Measurements from ENCODE around the gene COL4A2. TPM values are rescaled to one million over a fixed set of nuclear protein-coding genes. Genes with fewer than 3 reads are reported as not detected.

COL4A2 gene
- total RNA-seq = 1,333 TPM
- long read RNA-seq, full-length matches to known transcripts = 129 of 1,382 reads
- long read RNA-seq, partial matches to known transcripts = 977 of 1,382 reads
- long read RNA-seq, other reads (novel, unspliced or antisense) = 276 of 1,382 reads

DNA sequence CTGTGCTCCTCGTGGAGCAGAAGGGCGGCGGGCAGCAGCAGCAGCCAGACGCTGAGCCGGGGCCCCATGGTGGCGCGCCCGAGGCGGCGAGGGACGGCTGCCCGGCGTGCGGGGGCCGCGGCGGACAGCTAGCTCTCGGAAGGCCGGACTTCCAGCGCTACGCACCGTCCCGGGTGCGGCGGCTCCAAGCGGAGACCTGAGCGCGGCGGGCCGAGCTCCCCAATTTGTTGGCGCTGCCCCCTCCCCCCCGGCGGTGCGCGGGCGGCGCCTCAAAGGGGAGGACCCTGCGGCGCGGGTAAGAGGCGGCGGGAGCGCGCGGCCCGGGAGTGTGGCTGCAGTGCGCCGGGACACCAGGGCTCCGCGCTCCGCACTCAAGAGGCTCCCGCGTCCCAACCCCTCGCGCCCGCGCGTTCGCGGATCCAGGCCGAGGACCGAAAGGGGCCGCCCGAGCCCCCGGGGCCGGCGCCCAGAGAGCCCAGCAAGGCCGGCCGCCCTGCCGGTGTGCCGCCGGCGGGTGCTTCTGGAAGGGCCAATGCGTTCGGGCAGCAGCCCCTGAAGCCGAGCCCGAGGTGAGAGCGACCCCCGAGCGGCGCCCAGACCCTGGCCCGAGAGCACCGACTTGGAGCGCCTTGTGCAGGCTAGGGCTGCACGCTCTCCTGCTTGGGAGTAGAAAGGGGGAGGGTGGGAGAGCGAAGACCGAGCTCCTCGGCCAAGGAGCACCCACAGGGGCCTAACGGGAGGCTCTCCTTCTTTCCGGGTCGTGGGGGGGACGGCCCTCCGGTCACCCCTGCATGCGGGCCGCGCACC, at the start of gene COL4A2, which contains the start of gene COL4A1:
Gene COL4A2 (plus strand): TSS at position 325 of the 807 bp plus-strand sequence. CDS start 620 bp downstream, outside the sequence.
Gene COL4A1 (minus strand): TSS at position 198 of the 807 bp plus-strand sequence. CDS start 130 bp downstream, at position 68.
- DNase-seq (ENCODE audit: low spot score) = peak; percentile 93

- DNase-seq (ENCODE audit: low spot score) = no peak
Measured at GRCh38 chr13:110257408-110257807, 49.7 kb upstream of the COL4A2 start.

DNA sequence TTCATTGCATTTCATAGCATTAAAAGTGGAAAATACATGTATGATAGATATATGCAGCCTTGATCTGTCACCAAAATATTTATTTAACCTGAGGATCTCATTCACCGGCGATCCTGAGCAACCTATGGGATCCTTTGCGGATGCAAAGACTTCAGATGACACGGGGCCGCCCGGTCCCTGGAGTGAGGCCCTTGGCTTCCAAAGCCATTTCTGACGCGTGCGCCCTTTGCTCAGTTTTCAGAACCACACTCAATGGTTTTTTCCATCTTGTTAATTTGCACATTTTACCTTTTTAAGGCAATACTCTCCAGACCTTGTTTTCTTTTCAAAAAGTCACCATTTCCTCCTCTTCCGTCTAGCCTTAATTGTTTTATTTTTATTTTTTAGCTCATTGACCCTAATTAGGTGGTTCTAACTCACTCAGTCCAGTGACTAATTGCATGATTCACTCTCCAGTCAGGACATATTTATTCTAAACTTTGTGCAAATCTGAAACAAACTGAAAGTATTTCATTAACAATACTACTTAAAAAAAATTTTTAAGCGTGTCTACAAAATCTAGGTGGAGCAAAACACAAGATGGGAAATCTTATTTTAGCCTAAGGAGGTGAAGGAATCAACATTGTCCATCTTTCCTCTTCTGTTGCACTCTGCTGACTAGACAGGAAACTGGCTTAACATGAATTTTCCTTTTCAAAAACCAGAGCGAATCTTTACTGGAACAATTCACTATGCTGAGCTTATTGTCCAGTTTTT, 48.0 kb upstream of the COL4A2 start:
- DNase-seq (ENCODE audit: low spot score) = no peak

GRCh38 chr13:110259651-110260050, 47.4 kb upstream of the COL4A2 start:
- DNase-seq (ENCODE audit: low spot score) = no peak

DNA sequence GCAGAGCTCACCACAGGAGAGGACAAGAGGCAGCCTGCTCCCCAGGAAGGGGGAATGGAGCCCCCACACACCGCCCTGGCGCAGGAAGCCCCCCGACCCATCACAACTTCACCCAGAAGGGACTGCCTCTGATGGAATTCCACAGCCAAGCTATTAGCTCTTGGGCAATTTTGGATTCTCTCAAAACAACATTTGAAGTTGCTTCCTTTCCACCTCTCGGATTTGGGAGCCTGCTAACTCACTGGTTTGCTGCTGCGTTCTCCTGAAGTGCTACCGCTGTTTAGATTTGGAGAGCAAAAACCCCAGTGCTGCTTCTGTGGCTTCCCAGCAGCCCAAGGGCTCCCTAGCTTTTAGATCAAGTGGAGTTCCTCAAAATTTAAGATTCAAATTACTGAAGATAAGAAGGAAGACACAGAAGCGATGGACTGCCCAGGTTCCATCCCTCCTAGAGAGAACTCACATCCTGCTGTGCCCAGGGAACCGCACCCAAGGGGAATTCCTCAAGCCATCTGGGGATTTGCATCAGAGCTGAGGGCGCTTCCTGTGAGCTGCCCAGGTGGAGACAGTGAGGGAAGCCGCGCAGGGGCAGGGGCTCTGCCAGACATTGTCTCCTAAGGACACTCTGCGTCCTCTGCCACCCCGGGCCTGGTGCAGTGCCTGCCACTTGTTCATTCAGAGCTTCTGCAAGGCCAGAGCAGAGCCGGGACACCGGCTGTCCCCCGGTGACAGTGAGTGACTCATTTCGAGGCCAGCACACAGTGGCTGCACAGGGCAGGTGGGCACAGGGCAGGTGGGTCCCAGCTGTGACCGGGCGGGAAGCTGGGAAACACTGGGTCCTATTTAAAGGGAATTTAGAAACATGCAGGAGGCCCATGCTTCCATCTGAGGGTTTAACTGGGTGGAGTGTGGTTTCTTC, 45.7 kb upstream of the COL4A2 start:
- no peak for DNase-seq (ENCODE audit: low spot score)

DNA sequence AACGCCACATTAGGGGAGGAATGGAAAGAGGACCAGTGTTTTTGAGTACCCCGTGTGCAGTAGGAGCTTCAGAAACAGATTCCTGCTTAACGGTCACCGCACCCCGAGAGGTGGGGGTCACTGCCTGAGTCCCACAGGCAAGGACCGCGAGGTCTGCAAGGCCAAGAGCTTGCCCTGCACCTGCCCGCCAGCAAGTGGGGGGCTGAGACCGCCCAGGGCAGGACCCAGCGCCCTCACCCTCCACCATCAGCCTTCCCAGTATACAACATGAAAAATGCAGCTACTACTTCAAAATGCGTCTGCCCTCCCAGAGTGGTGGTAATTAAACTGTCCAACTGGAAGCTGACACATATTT, 45.0 kb upstream of the COL4A2 start:
- DNase-seq (ENCODE audit: low spot score) = no peak

DNA sequence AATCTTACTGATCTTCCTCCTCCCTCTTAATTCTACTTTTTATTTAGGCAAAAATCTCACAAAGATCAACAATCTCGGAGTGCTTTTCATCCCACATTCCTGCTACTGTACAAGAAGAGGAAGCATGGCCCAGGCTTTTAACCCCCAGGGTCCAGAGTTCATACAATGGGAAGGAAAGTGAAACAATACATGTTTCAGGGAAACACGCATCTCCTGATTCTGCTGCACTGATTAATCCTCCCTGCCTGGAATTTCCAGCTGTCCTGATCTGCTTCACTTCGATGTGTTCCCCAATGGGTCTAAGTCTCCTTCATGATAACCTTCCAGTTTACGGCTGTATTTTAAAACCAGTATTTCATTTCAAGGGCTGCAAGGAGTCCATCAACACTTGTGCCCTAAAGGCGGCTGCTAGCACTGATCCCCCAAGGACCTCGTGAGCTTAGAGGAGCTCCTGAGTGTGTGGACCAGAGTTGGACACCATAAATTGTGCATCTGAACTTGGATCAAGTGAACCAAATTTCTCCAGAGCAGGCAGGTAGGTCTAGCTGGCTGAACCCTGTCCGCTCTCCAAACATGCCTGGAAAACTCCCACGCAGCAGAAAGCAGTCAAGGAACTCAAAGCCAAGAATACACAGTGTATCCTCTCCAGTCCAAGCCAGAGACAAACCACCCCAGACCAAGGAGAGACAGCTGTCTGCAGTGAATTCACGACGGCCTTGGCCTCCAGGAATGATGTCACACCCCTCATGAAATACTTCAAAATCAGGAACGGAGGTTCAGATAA, 44.4 kb upstream of the COL4A2 start:
- no peak for DNase-seq (ENCODE audit: low spot score)

GRCh38 chr13:110263404-110263803, 43.7 kb upstream of the COL4A2 start:
- no peak for DNase-seq (ENCODE audit: low spot score)

- no peak for DNase-seq (ENCODE audit: low spot score)
Measured at GRCh38 chr13:110263888-110264287, 43.2 kb upstream of the COL4A2 start.

DNA sequence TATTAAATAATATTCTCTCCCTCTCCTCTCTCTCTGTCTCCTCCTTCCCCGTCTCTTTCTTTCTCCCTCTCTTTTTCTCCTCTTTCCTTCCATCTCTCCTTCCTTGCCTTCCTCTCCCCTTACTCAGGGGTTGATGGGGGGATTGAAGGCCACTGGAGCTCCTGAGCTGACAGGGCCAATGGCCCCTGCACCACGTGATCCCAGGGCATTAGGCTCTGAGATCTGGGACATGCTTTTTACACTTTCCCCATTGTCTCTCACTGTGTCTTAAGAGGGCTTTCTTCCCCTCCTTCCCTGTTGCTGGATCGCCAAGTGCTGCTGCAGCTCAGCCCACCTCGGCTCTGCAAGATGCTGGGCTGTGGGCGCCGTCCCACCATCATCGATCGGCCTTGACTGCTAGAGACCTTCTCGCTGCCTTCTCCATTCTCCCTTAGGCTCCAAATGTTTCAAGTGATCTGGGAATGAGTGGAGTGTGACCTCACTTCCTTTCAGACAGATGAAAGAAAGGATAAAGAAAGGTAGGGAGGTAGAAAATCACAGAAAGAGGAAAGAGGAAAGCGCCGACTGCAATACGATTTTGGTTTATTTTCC, 42.3 kb upstream of the COL4A2 start:
- no peak for DNase-seq (ENCODE audit: low spot score)

DNA sequence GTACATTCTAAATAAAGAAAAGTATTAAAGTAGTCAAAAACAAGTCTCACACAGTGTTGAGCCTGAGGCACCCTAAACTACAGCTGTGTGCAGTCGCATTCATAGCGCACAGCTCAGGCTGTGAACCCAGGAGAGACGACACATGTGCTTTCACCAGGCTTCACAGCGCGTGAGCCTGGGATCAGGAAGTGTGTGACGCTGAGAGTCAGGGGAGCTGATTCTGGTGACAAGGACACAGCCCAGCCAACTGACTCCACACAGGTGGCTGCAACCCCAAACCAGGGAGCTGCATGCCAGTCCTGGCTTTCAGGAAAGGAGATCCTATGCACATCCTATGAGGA, 41.8 kb upstream of the COL4A2 start:
- no peak for DNase-seq (ENCODE audit: low spot score)

DNA sequence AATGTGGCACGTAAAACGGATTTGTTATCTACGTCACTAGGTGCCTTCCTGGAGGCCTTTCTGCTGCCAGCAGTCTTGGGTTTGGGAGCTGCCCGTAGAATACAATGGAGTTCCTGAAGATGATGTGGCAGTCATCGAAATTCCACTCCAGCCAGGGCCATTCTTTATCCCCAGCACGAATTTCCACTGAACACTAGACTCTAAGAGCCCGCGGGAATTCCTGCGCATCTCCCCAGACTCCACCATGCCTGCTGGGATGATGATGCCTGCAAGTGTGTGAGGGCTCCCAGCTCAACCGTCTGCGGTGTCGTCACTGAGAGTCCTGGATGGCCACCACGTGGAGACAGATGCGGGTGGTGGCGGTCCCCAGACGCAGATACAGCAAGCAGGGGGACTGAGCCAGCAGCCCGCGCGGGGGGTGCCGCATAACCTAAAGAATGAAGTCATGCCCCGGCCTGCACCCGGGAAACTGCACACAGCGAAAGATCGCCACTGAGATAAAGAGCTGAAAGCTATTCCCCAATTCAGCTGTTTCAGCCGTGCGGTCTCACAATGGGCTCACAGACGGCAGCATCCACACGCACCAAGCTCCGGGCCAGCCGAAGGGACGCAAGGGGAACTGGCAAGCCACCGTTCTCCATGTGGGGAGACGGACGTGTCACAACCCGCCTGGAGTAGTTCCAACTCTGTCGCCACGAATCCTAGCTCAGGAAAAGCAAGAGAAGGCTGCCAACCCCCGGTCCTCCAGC, 41.2 kb upstream of the COL4A2 start:
- DNase-seq (ENCODE audit: low spot score) = no peak

DNA sequence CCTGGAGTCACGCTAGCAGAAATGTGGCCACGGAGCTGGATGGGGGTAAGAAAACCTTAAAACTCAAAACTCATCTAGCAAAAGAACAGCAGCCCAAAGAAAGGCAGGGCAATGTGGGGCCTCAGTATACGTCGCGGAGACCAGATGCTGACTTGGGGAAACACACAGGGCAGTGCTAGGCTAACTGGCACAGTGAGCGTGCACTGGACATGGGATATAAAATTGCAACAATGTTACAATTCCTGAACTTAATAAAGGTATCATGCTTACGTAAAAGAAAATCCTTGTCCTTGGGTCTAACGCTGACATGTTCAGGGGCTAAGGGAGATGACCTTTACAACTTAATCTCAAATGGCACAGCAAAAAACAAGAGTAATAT, 40.7 kb upstream of the COL4A2 start:
- no peak for DNase-seq (ENCODE audit: low spot score)

GRCh38 chr13:110266983-110267382, 40.1 kb upstream of the COL4A2 start:
- no peak for DNase-seq (ENCODE audit: low spot score)

DNA sequence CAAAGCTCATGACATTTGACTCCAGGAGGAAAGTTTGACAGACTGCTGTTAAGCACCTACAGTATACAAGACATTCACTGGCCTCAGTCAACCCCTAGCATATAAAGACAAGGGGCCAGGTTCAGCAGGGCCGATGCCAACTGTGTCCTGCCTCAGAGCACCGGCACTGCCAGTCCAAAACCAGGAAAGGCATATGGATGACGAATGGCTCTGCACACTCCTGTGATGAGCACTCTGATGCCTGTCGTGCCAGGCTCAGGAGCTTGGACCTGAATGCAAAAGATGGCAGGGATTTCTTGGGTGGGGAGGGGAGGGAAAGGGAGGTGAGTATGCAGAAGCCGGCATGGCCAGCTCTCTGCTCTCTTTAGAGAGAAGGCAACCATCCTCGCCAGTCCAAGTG, 39.0 kb upstream of the COL4A2 start:
- no peak for DNase-seq (ENCODE audit: low spot score)

- DNase-seq (ENCODE audit: low spot score) = no peak
Measured at GRCh38 chr13:110268576-110269185, 38.4 kb upstream of the COL4A2 start.

GRCh38 chr13:110269509-110270185, 37.4 kb upstream of the COL4A2 start:
- DNase-seq (ENCODE audit: low spot score) = no peak

GRCh38 chr13:110270507-110270906, 36.6 kb upstream of the COL4A2 start:
- DNase-seq (ENCODE audit: low spot score) = no peak
